GM19397 (cell line): ENCODE results near the gene TEF.

Experiments
- ATAC-seq: cut with Tn5 transposase; IDR thresholded peaks from one replicate; pipeline ENCODE4 v1.9.1; 2021; ENCODE audit warnings: mild to moderate bottlenecking, moderate library complexity; ENCODE audit not compliant: unreplicated experiment

TEF gene

DNA sequence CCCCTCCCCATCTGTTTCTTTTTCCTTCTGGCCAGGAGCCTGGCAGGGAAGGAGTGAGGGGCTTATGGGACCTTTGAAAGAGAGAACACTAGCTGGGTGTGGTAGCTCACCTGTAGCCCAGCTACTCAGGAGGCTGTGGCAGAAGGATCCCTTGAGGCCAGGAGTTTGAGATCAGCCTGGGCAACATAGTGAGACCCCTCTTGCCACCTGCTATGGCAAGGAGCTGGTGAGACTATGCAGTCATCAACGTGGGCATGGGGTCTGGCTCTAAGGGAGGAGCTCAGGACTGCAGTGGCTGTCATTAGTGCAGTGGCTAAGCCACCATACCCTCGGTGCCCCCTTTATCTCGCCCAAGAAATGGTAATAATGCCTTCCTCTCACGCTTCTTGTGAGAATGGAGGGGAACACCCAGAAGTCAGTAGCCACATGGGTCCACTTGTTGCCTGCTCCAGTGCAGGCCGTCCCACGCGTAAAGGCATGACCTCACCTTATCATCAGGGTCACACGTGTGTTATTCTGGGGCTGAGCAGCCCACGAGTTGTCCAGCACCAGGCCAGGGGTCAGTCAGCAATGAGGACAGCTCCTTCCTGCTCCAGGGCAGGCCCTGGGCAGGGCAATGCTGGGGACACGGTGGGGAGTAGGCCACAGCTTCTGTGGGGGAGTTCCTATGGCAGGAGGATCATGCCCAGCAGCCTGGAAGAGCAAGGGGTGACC lies 27.7 kb upstream of the TEF start:
- no peak for ATAC-seq

DNA sequence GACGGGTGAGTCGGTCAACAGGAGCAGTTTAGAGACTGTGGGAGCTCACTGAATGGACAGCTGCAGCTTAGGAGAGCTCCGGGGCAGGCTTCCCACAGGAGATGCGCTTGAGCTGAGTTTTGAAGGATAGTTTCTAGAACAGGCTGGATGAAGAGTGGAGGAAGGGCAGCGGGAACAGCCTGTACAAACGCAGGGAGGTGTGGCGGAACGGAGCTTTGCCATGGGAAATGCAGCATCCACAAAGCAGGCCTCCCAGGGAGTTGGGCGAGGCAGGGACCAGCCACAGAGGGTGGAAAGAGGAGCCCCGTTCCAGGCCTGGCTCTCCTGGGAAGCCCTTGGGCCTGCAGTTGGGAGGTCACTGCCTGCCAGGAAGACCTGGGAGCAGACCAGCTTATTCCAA lies 26.8 kb upstream of the TEF start:
- ATAC-seq = no peak

DNA sequence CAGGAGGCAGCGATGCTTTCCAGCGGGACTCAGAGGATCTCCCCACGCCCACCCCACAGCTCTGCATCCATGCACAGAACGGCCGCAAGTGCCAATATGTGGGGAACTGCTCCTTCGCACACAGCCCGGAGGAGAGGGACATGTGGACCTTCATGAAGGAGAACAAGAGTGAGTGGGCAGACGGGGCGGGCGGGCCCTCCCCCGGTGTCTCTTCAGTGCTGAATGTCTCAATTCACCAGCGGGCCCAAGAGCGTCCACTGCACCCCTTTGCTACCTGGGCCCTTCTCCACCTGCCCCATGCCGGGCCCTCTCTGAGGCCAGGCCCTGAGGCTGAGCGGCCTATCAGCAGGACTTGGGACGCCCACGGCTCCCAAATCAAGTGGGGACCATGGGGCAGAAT lies 25.8 kb upstream of the TEF start:
- no peak for ATAC-seq

DNA sequence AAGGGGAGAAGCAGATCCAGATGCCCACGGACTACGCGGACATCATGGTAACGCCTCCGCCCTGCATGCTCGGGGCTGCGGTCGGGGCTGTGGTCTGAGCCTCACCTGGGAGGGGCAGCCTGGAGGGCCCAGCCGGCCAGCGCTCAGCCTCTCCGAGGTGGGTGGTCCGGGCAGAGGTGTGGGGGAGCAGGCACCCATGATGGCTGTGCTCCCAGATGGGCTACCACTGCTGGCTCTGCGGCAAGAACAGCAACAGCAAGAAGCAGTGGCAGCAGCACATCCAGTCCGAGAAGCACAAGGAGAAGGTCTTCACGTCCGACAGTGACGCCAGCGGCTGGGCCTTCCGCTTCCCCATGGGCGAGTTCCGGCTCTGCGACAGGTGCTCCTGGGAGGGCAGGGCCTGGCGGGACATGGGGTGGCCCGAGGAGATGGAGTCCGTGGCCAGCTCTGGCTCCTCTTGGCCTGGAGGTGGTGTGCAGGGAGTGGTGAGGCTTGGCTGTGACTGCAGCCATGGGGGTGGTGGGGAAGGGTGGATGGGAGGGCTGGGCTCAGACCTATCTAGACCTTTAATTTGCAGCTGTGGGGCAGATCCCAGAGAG lies 25.2 kb upstream of the TEF start:
- ATAC-seq = no peak

DNA sequence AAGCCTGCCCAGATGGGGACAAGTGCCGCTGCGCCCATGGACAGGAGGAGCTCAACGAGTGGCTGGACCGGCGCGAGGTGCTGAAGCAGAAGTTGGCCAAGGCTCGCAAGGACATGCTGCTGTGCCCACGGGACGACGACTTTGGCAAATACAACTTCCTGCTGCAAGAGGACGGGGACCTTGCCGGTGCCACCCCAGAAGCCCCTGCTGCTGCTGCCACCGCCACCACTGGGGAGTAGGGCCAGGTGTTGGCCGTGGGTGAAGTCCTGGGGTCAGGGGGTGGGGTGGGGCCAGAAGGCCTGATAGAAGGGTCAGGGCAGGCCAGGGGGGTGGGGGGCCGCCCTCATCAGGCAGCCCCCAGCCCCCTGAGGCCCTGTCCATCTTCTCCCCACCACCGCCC lies 24.6 kb upstream of the TEF start:
- no peak for ATAC-seq

DNA sequence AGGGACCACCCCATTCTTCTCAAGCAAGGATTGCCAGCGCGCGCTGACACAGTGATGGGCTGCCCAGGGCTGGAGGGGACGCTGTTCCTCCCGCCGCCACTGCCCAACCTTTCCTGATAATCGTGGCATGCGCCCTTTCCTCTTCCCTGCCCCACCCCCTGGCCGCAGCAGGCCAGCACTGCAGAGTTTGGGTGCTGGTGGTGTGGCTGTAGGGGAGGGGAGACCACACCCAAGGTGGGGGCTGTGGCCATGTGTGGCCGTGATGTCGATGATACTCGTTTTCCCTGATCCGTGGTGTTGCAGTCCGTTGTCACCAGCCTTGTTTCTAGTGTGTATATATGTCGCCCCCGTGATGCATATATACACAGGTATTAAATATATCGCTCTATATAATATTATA lies 22.8 kb upstream of the TEF start:
- ATAC-seq = no peak

DNA sequence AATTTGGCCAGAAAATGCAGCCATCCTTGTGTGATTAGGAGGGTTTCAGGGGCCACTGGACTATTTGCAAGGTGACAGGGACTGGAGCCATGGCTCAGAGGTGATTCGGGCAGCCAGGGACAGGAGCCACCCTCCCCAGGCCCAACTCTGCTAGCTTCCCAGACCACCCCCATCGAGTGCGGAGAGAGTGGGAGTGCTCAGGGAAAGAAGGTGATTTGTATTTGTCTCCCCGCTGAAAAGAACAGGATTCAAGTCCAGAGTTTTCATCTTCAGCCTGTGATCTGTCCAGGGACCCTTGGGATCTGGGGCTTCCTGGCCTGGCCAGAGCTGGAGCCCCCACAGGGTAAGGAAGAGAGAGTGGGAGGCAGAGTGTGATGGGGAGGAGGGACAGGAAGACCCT lies 22.4 kb upstream of the TEF start:
- ATAC-seq = no peak

DNA sequence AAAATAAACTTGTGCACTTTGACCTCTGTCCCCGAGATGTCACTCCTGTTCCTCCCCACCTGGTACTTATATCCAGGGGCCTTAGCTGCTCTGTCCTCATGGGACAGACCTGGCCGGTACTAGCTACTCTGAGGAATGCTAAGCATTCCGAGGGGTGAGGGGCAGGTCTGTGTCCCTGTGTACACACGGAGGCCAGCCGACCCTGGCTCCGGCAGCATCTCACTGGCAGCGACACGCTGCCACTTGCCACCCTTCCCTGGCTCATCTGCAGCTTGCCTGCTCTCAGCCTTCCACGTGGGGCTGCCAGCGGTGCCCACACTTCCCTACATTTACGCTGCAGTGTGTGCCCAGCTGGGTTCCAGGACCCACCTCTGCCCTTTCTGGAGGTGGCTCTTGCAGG lies 21.6 kb upstream of the TEF start:
- ATAC-seq = no peak

DNA sequence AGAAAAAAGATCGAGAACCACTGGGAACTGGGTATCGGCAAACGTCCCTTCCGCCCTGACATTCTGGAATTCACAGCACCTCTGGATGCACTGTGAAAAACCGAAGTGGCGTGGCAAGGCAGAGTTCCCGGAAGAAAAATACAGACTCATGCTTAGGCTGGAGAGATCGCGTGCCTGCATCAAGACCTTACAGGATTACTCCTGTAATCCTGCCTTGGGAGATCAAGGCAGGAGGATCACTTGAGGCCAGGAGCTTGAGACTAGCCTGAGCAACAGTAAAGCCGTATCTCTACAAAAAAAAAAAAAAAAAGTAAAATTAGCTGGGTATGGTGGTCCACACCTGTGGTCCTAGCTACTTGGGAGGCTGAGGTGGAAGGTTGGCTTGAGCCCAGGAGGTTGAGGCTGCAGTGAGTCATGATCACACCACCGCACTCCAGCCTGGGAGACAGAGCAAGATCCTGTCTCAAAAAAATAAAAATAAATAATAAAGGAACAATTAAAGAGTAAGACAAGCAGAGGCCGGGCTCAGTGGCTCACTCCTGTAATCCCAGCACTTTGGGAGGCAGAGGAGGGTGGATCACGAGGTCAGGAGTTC lies 19.9 kb upstream of the TEF start:
- ATAC-seq = no peak

DNA sequence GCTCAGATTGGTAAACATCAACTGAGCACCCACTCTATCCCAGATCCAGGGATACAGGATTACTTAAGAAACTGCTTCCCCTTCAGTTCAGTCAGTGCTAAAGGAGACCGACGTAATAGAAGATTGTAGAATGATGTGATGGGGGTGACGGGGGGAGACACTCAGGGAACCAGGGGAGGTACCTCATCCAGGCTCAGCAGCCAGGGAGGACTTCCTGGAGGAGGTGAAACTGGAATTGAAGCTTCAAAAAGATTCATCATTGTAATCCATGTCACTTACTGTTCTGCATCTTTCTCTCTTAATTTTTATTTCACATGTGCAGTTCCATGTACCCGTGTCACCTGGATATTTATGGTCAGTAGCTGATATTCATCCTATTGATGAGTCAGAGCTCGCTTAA lies 19.1 kb upstream of the TEF start:
- ATAC-seq = no peak

DNA sequence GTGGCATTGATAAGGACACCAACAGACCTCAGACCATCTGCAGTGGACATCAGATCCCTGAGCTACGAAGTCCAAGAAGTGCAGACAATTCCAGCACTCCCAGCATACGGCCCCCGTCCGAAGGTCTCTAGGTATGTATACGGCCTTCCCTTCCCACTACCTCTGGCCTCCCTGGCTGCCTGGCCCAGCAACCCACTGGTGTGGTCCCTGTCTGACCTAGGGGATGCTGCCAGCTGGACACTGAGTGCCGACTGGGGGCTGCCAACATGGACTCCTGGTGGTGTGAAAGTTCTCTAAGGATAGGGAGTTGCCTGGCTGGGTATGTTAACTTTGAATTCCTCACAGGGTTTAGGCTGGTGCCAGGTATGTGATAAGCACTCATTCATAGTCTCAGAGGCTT lies 17.5 kb upstream of the TEF start:
- ATAC-seq = no peak

DNA sequence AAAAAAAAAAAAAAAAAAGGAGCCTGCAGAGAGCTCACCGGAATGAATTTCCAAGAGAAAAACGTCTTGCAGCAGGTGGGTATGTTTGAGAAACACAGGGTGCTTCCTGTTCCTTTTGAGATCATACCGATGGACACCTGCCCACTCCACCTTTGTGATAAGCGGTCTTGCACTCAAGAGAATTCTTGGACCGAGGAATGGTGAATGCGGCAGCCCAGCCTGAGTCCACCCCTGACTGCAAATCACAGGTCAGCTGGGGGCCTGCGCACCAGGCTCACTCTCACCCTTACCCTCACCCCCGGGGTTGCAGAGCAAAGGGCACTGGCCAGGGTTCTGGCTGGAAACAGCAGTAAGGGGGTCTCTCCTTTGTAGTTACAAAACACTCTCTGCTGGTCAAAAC lies 16.8 kb upstream of the TEF start:
- ATAC-seq = no peak

DNA sequence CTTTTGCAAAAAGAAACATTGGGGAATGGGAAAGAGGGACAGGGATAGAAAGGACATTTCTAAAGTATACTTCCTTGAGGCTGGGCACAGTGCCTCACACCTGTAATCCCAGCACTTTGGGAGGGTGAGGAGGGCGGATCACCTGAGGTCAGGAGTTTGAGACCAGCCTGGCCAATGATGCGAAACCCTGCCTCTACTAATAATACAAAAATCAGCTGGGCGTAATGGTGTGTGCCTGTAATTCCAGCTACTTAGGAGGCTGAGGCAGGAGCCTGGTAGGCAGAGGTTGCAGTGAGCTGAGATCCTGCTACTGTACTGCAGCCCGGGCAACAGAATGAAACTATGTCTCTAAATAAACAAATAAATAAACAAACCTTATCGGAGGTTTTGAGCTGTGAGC lies 16.3 kb upstream of the TEF start:
- no peak for ATAC-seq

DNA sequence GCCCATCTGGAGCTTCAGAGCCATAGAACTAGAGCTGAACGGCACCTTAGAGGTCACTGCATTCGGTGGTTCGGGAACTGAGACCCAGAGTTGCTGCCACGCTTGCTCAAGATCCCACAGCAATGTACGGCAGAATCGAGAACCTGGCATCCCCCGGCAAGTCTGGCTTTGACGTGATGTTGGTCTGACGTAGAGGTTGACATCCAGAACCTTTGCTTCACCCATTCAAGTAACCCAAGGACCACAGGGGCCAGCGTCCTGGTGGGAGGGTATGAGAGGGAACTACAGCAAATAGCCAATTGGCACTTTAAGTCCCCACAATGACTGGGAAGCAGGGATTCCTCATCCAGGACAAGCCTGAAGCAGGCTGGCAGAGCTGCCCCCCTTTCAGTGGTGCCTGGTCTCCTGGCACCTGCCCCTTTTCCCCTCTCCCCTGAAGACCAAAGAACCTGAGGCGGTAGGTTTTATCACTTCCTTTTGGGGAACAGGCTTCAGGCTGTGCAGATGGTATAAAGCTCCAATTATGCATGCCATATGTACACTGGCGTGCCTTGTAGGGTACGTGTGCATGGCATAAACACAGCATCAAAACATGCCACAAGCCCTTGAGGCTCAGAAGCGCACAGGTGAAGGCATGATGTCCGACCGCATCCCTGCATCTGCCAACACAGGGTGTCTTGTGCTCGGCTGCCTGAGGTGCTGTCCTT lies 15.3 kb upstream of the TEF start:
- ATAC-seq = no peak

DNA sequence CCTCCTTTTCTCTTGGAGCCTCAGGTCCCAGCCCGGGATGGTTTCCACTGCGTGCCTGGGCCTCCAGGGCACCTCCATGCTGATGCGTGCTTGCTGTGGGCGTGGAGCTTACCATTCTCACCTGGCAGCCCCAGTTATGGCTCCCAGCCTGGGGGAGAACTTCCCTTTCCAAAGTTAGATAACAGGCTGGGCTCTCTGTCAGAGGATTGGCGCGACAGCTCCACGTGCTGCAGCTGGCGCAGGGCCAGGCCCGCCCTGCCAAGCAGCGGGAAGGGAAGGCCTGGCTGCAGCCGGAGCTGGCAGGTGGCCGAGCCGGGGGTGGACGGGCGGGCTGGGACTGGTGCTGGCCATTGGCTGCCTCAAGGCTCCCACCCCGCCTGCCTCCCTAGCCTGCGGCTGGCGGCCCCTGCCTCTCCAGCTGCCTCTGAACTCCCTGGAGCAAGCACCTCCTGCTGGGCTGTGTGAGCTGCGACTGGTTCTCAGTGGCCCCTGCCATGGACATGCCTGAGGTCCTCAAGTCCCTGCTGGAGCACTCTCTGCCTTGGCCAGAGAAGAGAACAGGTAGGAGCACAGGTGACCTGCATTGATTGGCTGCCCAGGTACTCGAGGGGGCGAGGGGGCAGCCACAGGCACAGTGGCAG lies 14.6 kb upstream of the TEF start:
- ATAC-seq = no peak

DNA sequence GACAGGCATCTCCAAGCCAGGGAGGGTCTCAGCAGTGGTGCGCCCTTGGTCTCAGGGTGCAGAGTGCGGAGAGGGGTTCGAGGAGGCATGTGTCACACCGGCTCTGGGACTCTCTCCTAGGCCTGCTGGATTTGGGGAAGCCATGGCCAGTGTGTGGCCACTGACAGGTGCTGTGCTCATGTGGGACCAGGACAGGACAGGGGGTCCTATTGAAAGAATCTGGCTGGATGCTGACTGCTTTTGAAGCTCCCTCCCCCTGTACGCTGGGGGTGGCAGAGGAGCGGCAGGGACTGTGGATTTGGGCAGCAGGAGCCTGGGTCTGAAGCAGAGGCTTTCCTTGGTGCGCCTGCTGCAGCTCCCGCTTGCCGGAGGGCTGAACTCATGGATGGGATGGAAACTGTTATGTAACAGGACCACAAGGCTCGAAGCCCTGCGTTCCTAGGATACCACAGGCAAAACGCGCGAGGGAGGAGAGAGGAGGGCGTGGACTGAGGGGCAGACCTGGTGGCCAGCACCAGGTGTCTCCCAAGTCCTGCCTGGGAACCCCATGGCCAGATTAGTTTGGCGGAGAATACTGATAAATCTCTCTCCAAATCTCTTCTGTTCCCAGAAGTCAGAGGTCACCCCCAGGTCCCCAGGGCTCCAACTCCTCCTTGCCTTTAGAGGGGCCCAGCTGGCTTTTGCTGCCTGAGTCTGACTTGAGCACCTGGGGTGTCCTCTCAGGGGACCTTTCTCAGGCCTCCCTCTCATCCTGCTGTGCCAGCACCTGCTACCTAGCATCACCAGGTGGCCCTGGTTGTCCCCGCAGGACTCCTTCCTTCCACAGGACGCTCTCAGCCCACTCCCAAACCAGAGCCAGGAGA lies 13.8 kb upstream of the TEF start:
- ATAC-seq = no peak

DNA sequence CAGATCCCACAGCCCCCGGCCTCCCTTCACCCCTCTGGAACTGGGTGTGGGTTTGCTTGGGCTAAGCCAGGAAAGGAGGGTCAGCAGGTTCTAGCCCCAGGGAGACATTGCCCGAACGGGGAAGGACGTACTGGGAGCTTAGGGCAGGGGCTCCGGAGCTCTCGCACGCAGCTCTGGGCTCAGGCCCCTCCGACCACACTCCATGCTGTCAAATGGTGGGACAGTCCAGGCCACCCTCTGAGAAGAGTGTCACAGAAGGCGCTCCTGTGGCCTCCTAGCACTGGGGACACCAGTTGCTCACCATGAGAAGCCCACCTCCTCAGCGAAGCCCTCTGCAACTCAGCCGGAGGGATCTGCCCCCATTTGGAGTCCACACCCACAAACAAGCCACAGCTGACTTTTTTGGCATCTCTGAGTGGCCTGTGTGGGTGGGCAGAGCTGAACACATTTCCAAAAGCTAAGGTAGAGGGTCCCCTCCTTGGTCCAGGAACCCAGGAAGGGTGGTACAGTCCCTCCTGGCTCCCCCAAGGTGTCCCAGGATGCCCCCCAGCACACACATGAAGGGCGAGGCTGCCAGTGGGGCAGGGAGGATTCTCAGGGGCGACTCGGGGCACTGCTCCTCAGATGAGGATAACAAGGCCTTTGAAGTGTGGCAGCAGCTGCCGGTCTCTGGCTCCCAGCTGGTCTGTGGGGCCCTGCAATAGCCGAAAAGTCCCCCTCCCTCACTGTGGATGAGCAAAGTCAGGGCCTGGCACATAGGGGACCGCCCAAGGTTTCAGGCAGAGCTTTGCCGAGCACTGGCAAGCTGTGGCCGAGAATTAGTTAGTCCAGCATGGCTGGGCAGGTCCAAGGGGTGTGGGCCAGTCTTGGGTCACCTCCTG lies 13.0 kb upstream of the TEF start:
- ATAC-seq = no peak

DNA sequence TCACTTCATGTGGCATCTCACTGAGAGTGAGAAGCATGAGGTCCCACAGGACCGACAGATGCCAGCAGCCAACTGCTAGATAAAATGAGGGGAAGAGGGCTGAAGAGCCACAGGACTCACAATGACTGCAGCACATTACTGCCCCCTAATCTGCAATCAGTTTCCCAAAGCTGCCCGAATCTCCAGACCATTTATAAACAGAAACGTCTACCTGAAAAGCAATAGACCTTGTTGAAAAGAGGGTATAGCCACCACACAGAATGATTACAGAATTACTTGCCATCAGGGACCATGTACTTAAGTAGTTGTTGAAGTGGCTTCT lies 12.4 kb upstream of the TEF start:
- ATAC-seq = no peak

DNA sequence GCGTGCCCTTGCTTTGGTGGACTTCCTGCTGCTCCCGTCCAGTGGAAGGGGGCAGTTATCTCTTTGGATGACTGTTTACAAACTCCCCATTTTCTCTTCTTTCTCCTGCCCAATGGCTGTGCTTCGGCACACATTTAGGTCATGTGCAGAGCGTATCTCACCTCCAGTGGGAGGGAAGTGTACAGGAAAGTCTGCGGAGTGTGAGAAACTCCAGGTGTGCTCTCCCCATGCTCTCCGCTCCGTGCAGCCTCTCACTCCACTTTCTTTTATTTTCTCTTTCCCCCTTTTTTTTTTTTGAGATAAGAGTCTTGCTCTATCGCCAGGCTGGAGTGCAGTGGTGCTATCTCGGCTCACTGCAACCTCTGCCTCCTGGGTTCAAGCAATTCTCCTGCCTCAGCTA lies 11.9 kb upstream of the TEF start:
- ATAC-seq = no peak

DNA sequence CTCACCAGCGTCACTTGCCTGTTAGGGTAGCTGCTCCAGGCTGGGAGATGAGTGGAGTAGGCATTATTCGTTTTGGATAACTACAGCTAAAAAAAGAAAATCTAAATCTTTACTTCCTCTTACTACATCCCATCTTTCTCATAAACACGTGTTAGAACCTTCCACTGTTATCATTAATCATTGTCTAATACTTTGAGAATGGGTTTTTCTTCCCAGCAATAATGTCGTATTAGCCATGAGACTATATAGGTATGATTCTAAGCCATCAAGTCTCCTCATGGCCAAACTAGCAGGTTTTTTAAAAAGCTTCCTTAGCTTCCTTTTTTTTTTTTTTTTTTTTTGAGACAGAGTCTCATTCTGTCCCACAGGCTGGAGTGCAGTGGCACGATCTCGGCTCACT lies 3.9 kb upstream of the TEF start:
- ATAC-seq = no peak
